Measurements from ENCODE around the gene EIF4E1B.

EIF4E1B gene

GRCh38 chr5:176606875-176607274 is 23.6 kb upstream of the EIF4E1B start:
- no peak for DNase-seq

- DNase-seq, result no peak
Measured at GRCh38 chr5:176608142-176608705, 22.3 kb upstream of the EIF4E1B start.

- no peak for DNase-seq
Measured at GRCh38 chr5:176608937-176609723, 21.3 kb upstream of the EIF4E1B start.

- DNase-seq, result peak; percentile 13 to 52
Measured at GRCh38 chr5:176609724-176610434, 20.6 kb upstream of the EIF4E1B start, which contains the start of gene GPRIN1. TSS of gene GPRIN1 (minus strand) at chr5:176610156. CDS start at chr5:176599834, 10,322 bp downstream.

- no peak for DNase-seq
Measured at GRCh38 chr5:176610435-176610773, 20.1 kb upstream of the EIF4E1B start.

DNA sequence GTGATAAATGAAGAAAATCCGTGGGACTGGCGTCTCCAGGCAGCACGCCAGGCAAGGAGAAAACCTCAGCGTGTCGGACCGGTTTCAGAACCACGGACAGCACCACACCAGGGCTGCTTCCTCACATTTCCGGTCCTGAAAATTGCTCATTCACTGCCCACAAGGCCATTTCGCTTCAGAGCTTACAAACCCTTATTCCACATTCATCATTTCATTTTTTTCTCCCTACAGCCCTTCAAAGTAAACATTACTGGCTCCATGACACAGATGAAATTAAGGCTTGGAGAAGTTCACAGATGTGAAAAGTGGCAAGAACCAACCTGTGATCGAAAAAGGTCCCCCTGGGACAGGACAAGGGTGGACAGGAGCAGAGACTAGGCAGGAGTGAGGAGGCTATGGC is 19.0 kb upstream of the EIF4E1B start:
- peak; percentile 53 to 79 for DNase-seq

DNA sequence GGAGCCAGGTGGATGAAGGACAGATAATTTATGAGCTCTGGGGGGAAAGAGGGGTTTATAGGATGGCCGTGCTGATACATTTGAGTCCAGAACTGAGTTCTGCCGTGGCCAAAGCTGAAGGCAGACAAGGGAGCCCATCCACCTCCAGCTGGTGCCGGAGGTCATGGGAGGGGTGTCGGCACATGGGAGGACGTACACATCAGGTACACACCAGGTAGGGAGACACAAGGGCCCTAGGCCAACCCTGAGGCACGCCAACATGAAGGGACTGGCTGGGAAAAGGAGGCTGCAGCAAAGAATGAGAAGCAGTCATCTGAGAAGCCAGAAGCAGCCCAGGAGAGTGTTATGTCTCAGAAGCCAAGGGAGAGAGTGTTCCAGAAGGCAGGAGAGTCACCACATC is 18.5 kb upstream of the EIF4E1B start:
- DNase-seq, result no peak

DNA sequence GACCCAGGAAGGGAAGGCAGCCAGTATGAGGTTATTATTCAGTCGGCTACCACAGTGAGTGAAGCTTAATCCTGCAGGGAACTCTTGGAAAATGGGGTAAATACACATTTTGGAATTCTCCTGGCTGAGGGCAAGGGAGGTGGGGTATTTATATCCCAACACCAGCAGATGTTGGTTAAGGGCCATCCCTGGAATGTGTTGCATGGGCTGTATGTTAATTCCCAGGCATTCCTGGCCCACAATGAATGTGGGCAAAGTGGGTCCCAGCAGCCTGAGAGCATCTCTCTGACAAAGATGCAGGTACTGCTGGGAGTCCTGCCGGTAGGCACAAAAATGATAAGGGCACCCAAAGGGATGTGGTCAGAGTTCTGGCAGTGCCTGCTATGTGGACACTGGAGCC is 17.6 kb upstream of the EIF4E1B start:
- DNase-seq, result no peak

DNA sequence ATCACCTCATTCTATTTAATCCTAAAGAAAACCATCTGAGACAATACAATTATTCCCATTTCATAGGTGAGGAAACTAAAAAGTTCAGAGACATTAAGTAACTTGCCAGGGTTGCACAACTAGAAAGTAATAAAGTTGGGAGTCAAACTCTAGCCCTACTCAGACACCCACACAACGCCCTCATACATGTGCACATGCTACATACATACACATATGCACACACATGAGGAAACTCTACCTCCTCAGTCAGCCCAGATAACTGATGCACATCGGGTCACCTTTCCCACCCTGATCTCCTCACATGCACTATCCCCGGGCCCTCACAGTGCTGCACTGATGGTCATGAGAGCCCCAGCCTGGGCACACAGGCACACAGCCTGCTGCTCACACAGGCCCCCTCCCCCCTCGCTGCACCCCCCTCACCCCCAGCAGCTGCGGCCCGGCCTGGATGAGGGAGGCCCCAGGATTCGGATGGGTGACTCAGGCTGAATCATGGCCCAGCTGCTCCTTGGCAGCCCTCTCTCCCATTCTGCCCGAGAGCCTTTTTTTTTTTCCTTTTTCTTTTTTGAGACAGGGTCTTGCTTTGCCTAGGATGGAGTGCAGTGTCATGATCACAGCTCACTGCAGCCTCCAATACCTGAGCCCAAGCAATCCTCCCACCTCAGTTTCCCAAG is 15.5 kb upstream of the EIF4E1B start:
- DNase-seq, result no peak

DNA sequence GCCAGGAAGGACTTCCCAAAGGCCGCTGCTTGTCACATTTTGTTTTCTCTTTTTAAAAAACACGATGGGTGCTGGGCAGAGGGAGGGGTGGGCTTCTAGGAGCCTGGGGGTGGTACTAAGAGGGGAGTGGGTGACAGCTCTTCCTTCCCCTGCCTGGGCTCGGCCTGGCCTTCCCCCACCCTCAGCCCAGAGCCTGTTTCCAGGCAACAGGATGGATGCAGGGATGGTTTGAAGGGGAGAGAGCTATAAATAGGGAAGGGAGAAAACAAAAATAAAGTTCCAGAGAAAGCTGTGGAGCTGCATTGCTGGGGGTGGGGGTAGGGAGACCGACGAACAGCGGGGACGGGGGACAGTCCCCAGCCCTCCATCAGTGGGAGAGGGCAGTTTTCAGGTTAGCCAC is 14.0 kb upstream of the EIF4E1B start:
- DNase-seq, result no peak

DNA sequence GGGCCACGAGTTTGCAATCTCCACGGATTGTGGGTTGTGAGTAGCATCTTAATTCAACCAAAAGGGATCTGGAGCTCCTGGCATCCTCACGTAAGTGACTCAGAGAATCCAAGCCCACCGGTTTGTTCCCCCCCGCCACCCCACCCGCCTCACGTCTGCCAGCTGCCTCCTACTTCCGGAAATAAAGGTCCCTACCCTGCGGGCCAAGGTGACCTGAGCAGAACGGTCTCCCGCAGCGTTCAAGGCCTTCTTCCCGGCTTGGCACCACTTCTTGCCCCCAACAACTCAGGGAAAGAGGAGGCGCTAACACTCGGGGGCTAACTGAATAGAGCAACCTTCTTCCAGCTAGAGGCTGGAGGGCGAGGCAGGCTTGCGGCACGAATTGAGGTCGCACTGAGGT is 11.7 kb upstream of the EIF4E1B start:
- no peak for DNase-seq

- DNase-seq, result peak; percentile 33 to 34
Measured at GRCh38 chr5:176619203-176619568, 11.3 kb upstream of the EIF4E1B start.

DNA sequence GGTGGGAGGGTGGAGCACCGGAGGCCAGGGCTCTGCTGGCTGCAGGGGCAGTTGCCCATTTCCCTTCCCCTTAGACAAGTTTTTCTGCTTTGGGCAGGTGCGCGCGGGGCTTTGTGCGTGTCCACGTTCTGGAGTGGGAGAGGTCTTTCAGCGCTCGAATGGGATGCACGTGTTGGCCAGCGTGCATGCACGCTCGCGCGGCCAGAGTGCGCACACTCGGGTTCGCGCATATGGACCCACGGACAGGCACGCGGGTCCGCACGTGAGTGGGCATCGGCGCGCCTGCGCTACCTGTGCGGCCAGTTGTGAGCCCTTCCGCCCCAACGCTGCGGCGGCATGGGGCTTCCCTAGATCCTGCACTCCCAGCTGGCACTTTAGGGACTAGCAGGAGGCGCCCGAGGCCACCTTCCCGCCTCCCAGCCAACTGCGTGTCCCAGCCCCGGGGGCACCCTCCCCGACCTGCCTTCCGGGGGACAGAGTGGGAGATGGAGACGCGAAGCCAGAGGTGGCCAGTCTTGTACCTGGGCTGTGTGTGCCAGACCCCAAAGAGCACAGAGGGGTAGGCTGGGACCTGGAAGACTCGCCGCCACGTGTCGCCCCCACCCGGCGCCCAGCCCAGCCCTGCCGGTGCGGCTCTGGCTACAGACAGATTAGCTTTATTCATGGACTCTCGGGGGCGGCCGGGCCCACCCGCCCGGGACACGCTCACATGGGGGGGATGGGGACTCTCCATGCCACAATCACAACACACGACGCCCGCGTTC is 10.7 kb upstream of the EIF4E1B start:
- no peak for DNase-seq

DNA sequence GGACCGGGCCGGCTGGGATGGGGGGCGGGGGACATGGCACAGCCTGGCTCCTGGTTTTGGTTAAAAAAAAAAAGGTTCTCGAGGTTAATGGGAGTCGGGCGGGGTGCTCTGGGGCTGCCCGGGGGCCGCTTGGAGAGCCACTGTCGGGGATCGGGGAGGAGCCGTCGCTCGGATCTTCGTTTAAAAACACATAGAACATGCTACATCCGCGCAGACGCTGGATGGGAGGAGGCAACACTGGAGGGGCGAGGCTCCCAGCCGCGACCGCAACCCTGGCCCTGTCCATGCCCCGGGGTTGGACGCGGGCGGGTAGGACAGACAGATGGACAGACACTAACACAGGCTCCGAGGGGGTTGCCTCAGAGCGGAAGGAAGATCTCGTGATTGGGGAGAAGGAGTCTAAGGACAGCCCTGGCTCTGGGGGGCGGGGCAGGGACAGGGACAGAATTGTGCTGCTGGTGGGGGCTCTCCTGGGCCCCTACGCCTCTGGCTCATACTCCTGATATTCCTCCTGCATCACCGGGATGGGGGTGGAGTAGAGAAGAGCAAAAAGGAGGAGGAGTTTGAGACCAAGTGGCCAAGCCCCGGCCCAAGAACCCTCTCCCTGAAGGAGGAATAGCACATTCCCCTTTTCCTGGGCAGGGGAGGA is 10.0 kb upstream of the EIF4E1B start:
- peak; percentile 16 to 39 for DNase-seq

DNA sequence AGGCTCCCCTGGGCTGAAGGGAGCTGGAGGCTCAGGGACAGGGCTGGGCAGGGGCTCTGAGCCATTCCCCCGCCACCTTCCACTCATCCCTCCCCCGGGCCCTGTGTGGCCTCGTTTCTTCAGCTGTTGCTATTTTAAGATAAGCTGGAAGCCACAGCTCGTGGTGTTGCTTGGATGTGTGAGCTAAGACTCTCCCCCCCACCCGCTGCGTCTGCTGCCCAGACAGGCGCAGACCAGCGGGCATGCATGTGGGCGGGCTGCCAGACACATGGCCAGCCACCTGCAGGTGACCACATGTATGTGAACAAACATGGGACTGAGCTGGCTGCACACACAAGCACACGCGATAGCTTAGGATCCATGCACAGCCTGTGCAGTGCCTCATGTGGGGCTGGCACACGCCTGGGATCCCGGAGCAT is 8.8 kb upstream of the EIF4E1B start:
- no peak for DNase-seq

GRCh38 chr5:176624142-176624541 is 6.3 kb upstream of the EIF4E1B start:
- DNase-seq, result no peak

GRCh38 chr5:176624938-176625337 is 5.5 kb upstream of the EIF4E1B start:
- no peak for DNase-seq

- no peak for DNase-seq
Measured at GRCh38 chr5:176625512-176625911, 5.0 kb upstream of the EIF4E1B start.

DNA sequence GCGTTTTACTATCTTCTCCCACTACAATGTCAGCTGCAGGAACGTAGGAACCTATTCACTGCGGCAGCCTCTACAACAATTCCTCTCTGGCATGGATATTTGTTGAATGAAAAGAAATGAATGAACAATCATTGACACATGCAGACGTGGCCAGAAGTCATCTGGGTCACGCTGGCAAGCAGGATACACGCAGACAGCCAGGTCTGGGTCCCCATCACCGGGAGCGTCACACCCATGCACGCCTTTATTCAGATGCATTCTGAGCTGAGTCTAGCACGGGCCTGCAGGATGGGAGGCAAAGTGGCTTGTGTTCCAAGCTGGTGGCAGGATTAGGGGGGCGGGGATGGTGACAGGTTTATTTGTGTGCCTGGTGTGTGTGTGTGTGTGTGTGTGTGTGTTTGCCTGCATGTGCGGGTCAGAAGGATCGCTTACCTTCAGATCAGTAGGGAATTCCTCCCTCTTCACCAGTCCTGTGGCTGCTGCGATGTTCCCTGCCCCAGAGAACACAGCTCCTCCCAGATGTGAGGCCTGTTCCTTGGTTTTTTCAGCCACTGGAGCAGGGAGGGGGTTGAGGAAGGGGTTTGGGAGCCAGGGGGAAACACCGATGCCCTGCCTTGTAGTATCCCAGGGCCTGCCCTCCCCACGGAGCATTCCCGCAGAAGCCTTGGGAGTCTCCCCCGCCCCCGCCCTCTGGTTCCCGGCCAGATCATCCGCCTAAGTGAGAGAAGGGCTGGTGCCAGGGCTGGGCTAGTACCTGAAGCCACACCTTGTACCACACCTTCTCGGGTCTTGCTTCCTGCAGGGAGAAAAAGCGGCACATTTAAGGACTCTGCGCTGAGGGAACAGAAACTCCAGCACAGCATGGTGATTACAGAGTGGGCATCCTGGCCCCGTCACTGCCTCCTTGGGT is 4.3 kb upstream of the EIF4E1B start:
- DNase-seq, result no peak

DNA sequence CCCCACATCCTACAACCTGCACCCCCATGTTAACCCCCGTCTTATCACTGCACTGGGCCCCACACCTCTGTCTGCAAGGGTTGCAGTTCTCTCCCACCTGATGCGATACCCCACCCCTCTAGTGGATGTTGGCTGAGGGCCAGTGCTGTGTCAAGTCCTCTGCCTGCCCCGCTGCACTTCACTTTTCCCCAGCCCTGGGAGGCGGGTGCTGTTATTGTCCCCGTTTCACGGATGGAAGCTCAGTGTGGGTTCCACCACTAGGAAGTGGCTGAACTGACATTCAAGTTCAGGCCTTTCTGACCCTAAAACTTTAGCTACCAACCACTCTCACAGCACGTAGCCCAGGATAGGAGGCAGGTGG is 3.6 kb upstream of the EIF4E1B start:
- no peak for DNase-seq

DNA sequence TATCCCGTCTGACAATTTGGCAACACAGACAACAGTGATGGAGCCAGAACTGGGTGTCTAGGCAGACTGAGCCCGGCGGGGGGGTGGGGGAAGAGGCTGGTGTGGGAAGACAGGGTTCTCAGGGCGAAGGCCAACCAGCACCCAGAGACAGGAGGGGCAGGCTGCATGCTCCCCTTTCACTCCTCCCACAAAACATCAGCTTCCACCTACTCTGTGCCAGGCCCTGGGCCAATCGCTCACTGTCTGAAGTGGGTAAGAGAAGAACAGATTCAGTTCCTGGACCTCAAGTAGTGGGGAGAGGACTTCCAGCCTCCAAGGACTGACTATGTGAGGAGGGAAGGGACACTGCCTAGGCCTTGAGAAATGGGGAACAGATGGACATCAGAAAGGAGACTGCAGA is 2.9 kb upstream of the EIF4E1B start:
- no peak for DNase-seq

Data from inflammatory macrophage treated with lipopolysaccharide for 1 hour (primary cell).